ENCODE measurements around the gene CACNA2D3.

DNA sequence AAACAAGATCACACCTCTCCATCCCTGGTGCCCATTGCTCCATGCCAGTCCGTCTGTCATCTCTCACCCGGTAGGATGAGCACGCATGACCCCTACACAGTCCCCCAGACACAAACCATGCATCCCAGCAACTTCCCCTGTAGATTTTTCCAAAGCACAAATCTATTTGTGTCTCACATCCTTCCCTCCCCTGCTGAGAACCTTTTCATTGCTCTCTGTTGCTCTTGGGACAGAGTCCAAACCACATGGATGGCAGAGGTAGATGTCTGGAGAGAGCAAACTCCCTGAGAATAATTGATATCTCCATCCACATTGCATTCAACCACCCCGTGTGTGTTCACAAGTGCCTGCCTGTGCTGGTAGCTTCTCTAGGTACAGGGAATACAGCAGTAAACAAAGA is 835.4 kb downstream of the CACNA2D3 start:
- TF ChIP-seq SP1 (IDR thresholded peaks at IDR 0.05) (no peak), NR2F2 (IDR thresholded peaks at IDR 0.05) (no peak)
- TF ChIP-seq, protein P1, sequence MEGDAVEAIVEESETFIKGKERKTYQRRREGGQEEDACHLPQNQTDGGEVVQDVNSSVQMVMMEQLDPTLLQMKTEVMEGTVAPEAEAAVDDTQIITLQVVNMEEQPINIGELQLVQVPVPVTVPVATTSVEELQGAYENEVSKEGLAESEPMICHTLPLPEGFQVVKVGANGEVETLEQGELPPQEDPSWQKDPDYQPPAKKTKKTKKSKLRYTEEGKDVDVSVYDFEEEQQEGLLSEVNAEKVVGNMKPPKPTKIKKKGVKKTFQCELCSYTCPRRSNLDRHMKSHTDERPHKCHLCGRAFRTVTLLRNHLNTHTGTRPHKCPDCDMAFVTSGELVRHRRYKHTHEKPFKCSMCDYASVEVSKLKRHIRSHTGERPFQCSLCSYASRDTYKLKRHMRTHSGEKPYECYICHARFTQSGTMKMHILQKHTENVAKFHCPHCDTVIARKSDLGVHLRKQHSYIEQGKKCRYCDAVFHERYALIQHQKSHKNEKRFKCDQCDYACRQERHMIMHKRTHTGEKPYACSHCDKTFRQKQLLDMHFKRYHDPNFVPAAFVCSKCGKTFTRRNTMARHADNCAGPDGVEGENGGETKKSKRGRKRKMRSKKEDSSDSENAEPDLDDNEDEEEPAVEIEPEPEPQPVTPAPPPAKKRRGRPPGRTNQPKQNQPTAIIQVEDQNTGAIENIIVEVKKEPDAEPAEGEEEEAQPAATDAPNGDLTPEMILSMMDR (IDR thresholded peaks at IDR 0.05; ENCODE audit: low read depth, low read length, missing input control) = no peak
